HepG2 (cell line): Measurements from ENCODE around the gene AWAT2. TPM values are rescaled to one million over a fixed set of nuclear protein-coding genes. Genes with fewer than 3 reads are reported as not detected.

Source experiments
- ATAC-seq: fragments of 200-7000 bp; cut with Tn5 transposase; 3 replicates; pipeline ENCODE4 v1.9.1; 2020; ENCODE audit warnings: mild to moderate bottlenecking, moderate library complexity
- BruUV-seq: library from RNA; stranded (reverse); fragments of 400-500 nt; replicated peaks from 2 replicates; lab custom pipeline; 2021; lab: Mats Ljungman, UMichigan
- CTCF ChIA-PET: fragments of 300-600 bp; formaldehyde crosslinking; extraction: SDS; loops from one replicate; lab custom pipeline; 2021; ENCODE audit warnings: low total read pairs, inconsistent platforms, low intra/inter-chr PET ratio; lab: Yijun Ruan, JAX
- POLR2A ChIA-PET: fragments of 350-600 bp; sonication (Branson Sonifier 250); formaldehyde crosslinking; loops from one replicate; lab custom pipeline; 2020; ENCODE audit warnings: antibody characterized with exemption, inconsistent platforms; lab: Yijun Ruan, JAX
- DNase-seq: peaks from one replicate; pipeline ENCODE4 v3.0.0-alpha.2; 2015; ENCODE audit warnings: low spot score
- FAIRE-seq: peaks from 3 replicates; lab custom pipeline; 2011; peaks lifted over from hg19 to GRCh38; lab: Jason Lieb, UNC
- H2AFZ ChIP-seq: one replicate; pipeline ENCODE4 v1.6.1; 2011; ENCODE audit warnings: low read length, inconsistent platforms
- H3K27ac ChIP-seq: fragments of 300-600 bp; 3 replicates; pipeline ENCODE4 v1.8.0; 2011; ENCODE audit warnings: mixed run types, mild to moderate bottlenecking, mixed read lengths, low read length, inconsistent platforms; ENCODE audit not compliant: insufficient read depth; ENCODE audit errors: extremely low read length
- H3K27me3 ChIP-seq, 2 experiments: fragments of 200-600 bp in 1 of 2; 2 replicates in 1 of 2; 3 replicates in 1 of 2; pipeline versions ENCODE4 v1.6.0 to v1.8.0; 2011; ENCODE audit warnings: low read length in 2 of 2, mild to moderate bottlenecking in 2 of 2, moderate library complexity in 2 of 2, inconsistent platforms in 1 of 2; ENCODE audit not compliant: insufficient read depth in 2 of 2, control insufficient read depth in 1 of 2
- H3K36me3 ChIP-seq, 2 experiments: fragments of 200-600 bp in 1 of 2; replicated peaks in 1 of 2; 2 replicates in 1 of 2; 3 replicates in 1 of 2; pipeline versions ENCODE4 v1.5.1 to v1.8.0; 2011; ENCODE audit warnings: low read length in 2 of 2, inconsistent platforms in 1 of 2; ENCODE audit not compliant: insufficient read depth in 2 of 2, control insufficient read depth in 1 of 2
- H3K4me1 ChIP-seq: 2 replicates; pipeline ENCODE4 v1.5.1; 2012; ENCODE audit warnings: low read length, inconsistent platforms; ENCODE audit not compliant: insufficient read depth
- H3K4me2 ChIP-seq: 2 replicates; pipeline ENCODE4 v1.6.0; 2011; ENCODE audit warnings: low read depth, low read length, inconsistent platforms
- H3K4me3 ChIP-seq, 3 experiments: fragments of 200-600 bp in 1 of 3; sonication (generic), shearing (Covaris generic) in 1 of 3; replicated peaks in 1 of 3; 2 replicates each; pipeline ENCODE4 v1.5.1; 2011 to 2016; ENCODE audit warnings: low read length in 3 of 3, inconsistent platforms in 2 of 3, low read depth in 2 of 3, mild to moderate bottlenecking in 2 of 3, control low read depth in 1 of 3, mixed read lengths in 1 of 3; ENCODE audit not compliant: insufficient read depth in 1 of 3
- H3K79me2 ChIP-seq: one replicate; pipeline ENCODE4 v1.6.1; 2011; ENCODE audit warnings: low read length, inconsistent platforms; ENCODE audit not compliant: insufficient read depth
- H3K9ac ChIP-seq: 2 replicates; pipeline ENCODE4 v1.6.0; 2011; ENCODE audit warnings: mild to moderate bottlenecking, low read depth, low read length, inconsistent platforms; ENCODE audit not compliant: insufficient read depth
- H3K9me3 ChIP-seq: 2 replicates; pipeline ENCODE4 v1.5.1; 2012; ENCODE audit warnings: mild to moderate bottlenecking, low read length
- H4K20me1 ChIP-seq: 2 replicates; pipeline ENCODE4 v1.6.0; 2011; ENCODE audit warnings: inconsistent platforms, mild to moderate bottlenecking, low read length, moderate library complexity; ENCODE audit not compliant: insufficient read depth
- AGO1 ChIP-seq: fragments of 200-400 bp; formaldehyde crosslinking; IDR thresholded peaks from 2 replicates; pipeline ENCODE4 v1.6.1; 2017; ENCODE audit warnings: mild to moderate bottlenecking, low read depth, low read length, moderate library complexity; ENCODE audit not compliant: poor library complexity, severe bottlenecking
- KLF16 ChIP-seq, 2 experiments: sonication (generic) in 1 of 2; formaldehyde crosslinking in 1 of 2; IDR thresholded peaks; 2 replicates each; pipeline versions ENCODE4 v1.6.1 to v1.8.0; 2016 to 2023; ENCODE audit warnings: missing genetic modification reagents in 2 of 2, missing compliant biosample characterization in 1 of 2
- POLR2AphosphoS5 ChIP-seq: IDR thresholded peaks from 2 replicates; pipeline ENCODE4 v1.6.1; 2012; ENCODE audit warnings: low read depth, low read length
- ZFP82 ChIP-seq: sonication (generic); formaldehyde crosslinking; IDR thresholded peaks from 2 replicates; pipeline ENCODE4 v1.5.1; 2020; ENCODE audit warnings: mild to moderate bottlenecking, missing genetic modification reagents, borderline replicate concordance
- ZNF33A ChIP-seq: sonication (generic); formaldehyde crosslinking; IDR thresholded peaks from 2 replicates; pipeline ENCODE4 v1.5.1; 2020; ENCODE audit warnings: missing genetic modification reagents, mild to moderate bottlenecking, moderate library complexity, borderline replicate concordance
- ZNF570 ChIP-seq: sonication (generic); formaldehyde crosslinking; IDR thresholded peaks from 2 replicates; pipeline ENCODE4 v1.4.0; 2020; ENCODE audit warnings: mild to moderate bottlenecking, missing genetic modification reagents, borderline replicate concordance
- in situ Hi-C: cut with HindIII; loops from 2 replicates; pipeline ENCODE4 v1.10.0; 2017; ENCODE audit warnings: low pct_unique_long_range_greater_than_20kb; ENCODE audit not compliant: extremely low pct_ligation_motif_present
- intact Hi-C: fragments of 100-400 bp; cut with micrococcal nuclease; formaldehyde crosslinking; loops from one replicate; pipeline ENCODE4 v1.10.0; 2022; ENCODE audit not compliant: unreplicated experiment
- polyA plus RNA-seq, 8 experiments: library from polyadenylated mRNA; depleted of rRNA in 3 of 8; stranded (reverse) in 7 of 8; unstranded in 1 of 8; fragments of >200 nt; fragmentation: Illumina TruSeq in 4 of 8; extraction: Trizol in 4 of 8; gene quantifications; 2 replicates each; pipeline versions ENCODE4 v1.2.1 to v1.2.3, GENCODE V29; 2011 to 2016; ENCODE audit warnings: low read depth in 4 of 8, missing spikeins in 1 of 8, mixed read lengths in 1 of 8; ENCODE audit not compliant: insufficient read depth in 1 of 8
- total RNA-seq, 5 experiments: library from RNA; depleted of rRNA; stranded (reverse); fragments of >200 nt; fragmentation: Illumina TruSeq; extraction: Trizol; gene quantifications; 2 replicates each; pipeline ENCODE4 v1.2.3, GENCODE V29; 2016; ENCODE audit warnings: low read depth in 1 of 5
- TF ChIP-seq, protein P1 (sequence below): sonication (generic); formaldehyde crosslinking; IDR thresholded peaks from 2 replicates; pipeline ENCODE4 v1.5.0; 2020; ENCODE audit warnings: missing genetic modification reagents
- TF ChIP-seq, protein P2 (sequence below): fragments of 450-650 bp; IDR thresholded peaks from 2 replicates; pipeline ENCODE4 v1.6.1; 2017
- TF ChIP-seq, protein P3 (sequence below), 2 experiments: IDR thresholded peaks; 2 replicates each; pipeline ENCODE4 v1.6.1; 2011 to 2012; ENCODE audit warnings: low read length in 2 of 2, borderline replicate concordance in 1 of 2, low read depth in 1 of 2, mild to moderate bottlenecking in 1 of 2, moderate library complexity in 1 of 2
- TF ChIP-seq, protein P4 (sequence below): sonication (generic); formaldehyde crosslinking; conservative IDR thresholded peaks from 2 replicates; pipeline ENCODE4 v1.8.0; 2022; ENCODE audit warnings: mild to moderate bottlenecking, moderate library complexity, missing genetic modification reagents

Gene AWAT2
- total and polyA plus RNA-seq, 2 of the 13 experiments (the other 11 are each of a cell fraction or from before 2014, with no cell fraction given), result not detected

DNA sequence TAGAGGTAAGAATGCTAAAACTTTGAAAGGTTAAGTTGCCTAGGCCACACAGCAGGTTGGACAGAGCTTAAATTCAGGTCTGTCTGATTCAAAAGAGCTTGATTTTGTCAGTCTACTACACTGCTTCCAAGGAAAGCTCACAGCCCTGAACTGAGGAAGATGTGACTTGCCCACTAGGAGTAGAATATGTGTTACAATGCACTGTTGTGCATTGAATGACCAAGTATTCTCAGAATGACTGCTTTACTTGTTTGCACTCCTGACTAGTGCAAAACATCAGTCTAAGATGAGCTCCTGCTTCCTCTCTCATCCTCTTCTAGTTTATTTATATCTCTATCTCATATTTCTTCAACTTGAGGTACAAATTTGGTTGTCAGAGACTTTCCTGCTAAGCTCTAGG lies 56.2 kb downstream of the AWAT2 start:
- DNase-seq, result no peak
- H3K27me3 ChIP-seq, result no peaks in the 10 kb centered on the region
- intact Hi-C loops (no loop called here), in situ Hi-C loops (no loop called here)
- no peaks in the 10 kb centered on the region for H3K9me3 ChIP-seq
- no peak overlapping the region for H3K4me3 ChIP-seq
- ChIA-PET CTCF (no interaction called here), POLR2A (no interaction called here)
- TF ChIP-seq POLR2AphosphoS5, result no peak
- TF ChIP-seq, protein P1, sequence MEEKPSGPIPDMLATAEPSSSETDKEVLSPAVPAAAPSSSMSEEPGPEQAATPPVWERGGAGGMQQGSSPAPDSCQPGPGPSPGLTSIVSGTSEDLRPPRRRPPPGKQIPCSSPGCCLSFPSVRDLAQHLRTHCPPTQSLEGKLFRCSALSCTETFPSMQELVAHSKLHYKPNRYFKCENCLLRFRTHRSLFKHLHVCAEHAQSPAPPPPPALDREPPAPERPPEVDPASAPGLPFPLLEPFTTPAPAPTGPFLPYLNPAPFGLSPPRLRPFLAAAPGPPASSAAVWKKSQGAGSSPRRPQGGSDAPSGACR (CRISPR knock-in tag), result no peak
- TF ChIP-seq AGO1, result no peak
- TF ChIP-seq KLF16 (CRISPR knock-in tag; IDR thresholded peaks at IDR 0.05), result no peak
- TF ChIP-seq, protein P2, sequence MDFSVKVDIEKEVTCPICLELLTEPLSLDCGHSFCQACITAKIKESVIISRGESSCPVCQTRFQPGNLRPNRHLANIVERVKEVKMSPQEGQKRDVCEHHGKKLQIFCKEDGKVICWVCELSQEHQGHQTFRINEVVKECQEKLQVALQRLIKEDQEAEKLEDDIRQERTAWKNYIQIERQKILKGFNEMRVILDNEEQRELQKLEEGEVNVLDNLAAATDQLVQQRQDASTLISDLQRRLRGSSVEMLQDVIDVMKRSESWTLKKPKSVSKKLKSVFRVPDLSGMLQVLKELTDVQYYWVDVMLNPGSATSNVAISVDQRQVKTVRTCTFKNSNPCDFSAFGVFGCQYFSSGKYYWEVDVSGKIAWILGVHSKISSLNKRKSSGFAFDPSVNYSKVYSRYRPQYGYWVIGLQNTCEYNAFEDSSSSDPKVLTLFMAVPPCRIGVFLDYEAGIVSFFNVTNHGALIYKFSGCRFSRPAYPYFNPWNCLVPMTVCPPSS, result no peak
- TF ChIP-seq, protein P3, sequence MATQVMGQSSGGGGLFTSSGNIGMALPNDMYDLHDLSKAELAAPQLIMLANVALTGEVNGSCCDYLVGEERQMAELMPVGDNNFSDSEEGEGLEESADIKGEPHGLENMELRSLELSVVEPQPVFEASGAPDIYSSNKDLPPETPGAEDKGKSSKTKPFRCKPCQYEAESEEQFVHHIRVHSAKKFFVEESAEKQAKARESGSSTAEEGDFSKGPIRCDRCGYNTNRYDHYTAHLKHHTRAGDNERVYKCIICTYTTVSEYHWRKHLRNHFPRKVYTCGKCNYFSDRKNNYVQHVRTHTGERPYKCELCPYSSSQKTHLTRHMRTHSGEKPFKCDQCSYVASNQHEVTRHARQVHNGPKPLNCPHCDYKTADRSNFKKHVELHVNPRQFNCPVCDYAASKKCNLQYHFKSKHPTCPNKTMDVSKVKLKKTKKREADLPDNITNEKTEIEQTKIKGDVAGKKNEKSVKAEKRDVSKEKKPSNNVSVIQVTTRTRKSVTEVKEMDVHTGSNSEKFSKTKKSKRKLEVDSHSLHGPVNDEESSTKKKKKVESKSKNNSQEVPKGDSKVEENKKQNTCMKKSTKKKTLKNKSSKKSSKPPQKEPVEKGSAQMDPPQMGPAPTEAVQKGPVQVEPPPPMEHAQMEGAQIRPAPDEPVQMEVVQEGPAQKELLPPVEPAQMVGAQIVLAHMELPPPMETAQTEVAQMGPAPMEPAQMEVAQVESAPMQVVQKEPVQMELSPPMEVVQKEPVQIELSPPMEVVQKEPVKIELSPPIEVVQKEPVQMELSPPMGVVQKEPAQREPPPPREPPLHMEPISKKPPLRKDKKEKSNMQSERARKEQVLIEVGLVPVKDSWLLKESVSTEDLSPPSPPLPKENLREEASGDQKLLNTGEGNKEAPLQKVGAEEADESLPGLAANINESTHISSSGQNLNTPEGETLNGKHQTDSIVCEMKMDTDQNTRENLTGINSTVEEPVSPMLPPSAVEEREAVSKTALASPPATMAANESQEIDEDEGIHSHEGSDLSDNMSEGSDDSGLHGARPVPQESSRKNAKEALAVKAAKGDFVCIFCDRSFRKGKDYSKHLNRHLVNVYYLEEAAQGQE (IDR thresholded peaks at IDR 0.05; ENCODE audit: borderline replicate concordance in 1 of 2, low read depth in 1 of 2, low read length in 2 of 2), result no peak
- TF ChIP-seq ZNF33A, result no peak
- TF ChIP-seq ZFP82 (CRISPR knock-in tag), result no peak
- TF ChIP-seq, protein P4, sequence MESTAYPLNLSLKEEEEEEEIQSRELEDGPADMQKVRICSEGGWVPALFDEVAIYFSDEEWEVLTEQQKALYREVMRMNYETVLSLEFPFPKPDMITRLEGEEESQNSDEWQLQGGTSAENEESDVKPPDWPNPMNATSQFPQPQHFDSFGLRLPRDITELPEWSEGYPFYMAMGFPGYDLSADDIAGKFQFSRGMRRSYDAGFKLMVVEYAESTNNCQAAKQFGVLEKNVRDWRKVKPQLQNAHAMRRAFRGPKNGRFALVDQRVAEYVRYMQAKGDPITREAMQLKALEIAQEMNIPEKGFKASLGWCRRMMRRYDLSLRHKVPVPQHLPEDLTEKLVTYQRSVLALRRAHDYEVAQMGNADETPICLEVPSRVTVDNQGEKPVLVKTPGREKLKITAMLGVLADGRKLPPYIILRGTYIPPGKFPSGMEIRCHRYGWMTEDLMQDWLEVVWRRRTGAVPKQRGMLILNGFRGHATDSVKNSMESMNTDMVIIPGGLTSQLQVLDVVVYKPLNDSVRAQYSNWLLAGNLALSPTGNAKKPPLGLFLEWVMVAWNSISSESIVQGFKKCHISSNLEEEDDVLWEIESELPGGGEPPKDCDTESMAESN (CRISPR knock-in tag), result no peak
- TF ChIP-seq ZNF570 (CRISPR knock-in tag), result no peak
- no TSS peak for BruUV-seq
- H4K20me1 ChIP-seq, result no peaks in the 10 kb centered on the region
- FAIRE-seq, result no peak
- no peaks in the 10 kb centered on the region for H3K79me2 ChIP-seq
- no peaks in the 10 kb centered on the region for H3K36me3 ChIP-seq
- H3K4me2 ChIP-seq, result no peak overlapping the region
- H3K9ac ChIP-seq, result no peak overlapping the region
- H3K4me1 ChIP-seq, result no peaks in the 10 kb centered on the region
- no peak overlapping the region for H3K27ac ChIP-seq
- no peak for ATAC-seq
- no peak overlapping the region for H2AFZ ChIP-seq
